Gastroesophageal sphincter (tissue), 4 donors: Measurements from ENCODE around the gene TAGLN. TPM values are rescaled to one million over a fixed set of nuclear protein-coding genes. Genes with fewer than 3 reads are reported as not detected.

Experiments used
- ATAC-seq: fragments of 150-250 bp; one replicate; pipeline ENCODE4 v1.9.1; 2016; ENCODE audit warnings: mild to moderate bottlenecking, moderate library complexity
- H3K27ac ChIP-seq, 4 donors: fragments of 200-600 bp; sonication (generic) in 3 of 4; 1 replicate in 3 of 4; 2 replicates in 1 of 4; pipeline ENCODE4 v1.5.1; 2016 to 2019
- H3K27me3 ChIP-seq: fragments of 200-600 bp; sonication (generic); one replicate; pipeline ENCODE4 v1.5.1; 2019
- H3K36me3 ChIP-seq, 2 donors: fragments of 200-600 bp; sonication (generic); one replicate each; pipeline ENCODE4 v1.5.1; 2019; ENCODE audit warnings: control low read depth in 1 of 2
- H3K4me1 ChIP-seq, 3 donors: fragments of 200-600 bp; sonication (generic); 1 replicate in 2 of 3; 2 replicates in 1 of 3; pipeline ENCODE4 v1.5.1; 2016 to 2019; ENCODE audit warnings: control low read depth in 2 of 3
- H3K4me3 ChIP-seq, 2 donors: fragments of 200-600 bp; sonication (generic); one replicate each; pipeline ENCODE4 v1.5.1; 2019; ENCODE audit warnings: mild to moderate bottlenecking in 1 of 2, moderate library complexity in 1 of 2
- H3K9me3 ChIP-seq, 3 donors: fragments of 200-600 bp; sonication (generic); one replicate each; pipeline ENCODE4 v1.5.1; 2017 to 2019; ENCODE audit warnings: control low read depth in 2 of 3
- CTCF ChIP-seq, 4 experiments: fragments of 200-600 bp in 2 of 4; fragments of 450-650 bp in 2 of 4; sonication (generic) in 1 of 4; IDR thresholded peaks; one replicate each; pipeline ENCODE4 v1.5.1; 2017 to 2019; ENCODE audit warnings: antibody characterized with exemption in 4 of 4, mild to moderate bottlenecking in 2 of 4, moderate library complexity in 2 of 4
- EP300 ChIP-seq: sonication (generic); formaldehyde crosslinking; IDR thresholded peaks from one replicate; pipeline ENCODE4 v1.6.1; 2017; ENCODE audit warnings: antibody characterized with exemption, mild to moderate bottlenecking
- POLR2A ChIP-seq, 2 donors: fragments of 450-650 bp; IDR thresholded peaks; one replicate each; pipeline ENCODE4 v1.6.1; 2017; ENCODE audit warnings: antibody characterized with exemption in 2 of 2, mild to moderate bottlenecking in 2 of 2, moderate library complexity in 1 of 2
- POLR2AphosphoS5 ChIP-seq: sonication (generic); formaldehyde crosslinking; IDR thresholded peaks from one replicate; pipeline ENCODE4 v1.6.1; 2017; ENCODE audit warnings: antibody characterized with exemption
- WGBS, 2 donors: methylation state at CpG; one replicate each; pipeline ENCODE4 v1.1.5; 2018; ENCODE audit warnings: low coverage in 1 of 2; 5-methylcytosine and 5-hydroxymethylcytosine counted together
- total RNA-seq, 4 donors: library from RNA; depleted of rRNA; stranded (reverse); fragments of >200 nt; gene quantifications; one replicate each; pipeline ENCODE4 v1.1.0, GENCODE V29; 2016

Gene TAGLN
- total RNA-seq, 4 donors from 2014 or later, result 10,394 to 14,194 (median 13,050) TPM

GRCh38 chr11:117159892-117160291 lies 39.3 kb upstream of the TAGLN start:
- no peak for ATAC-seq
- WGBS, 2 donors, result 79 to 86% methylated on average over 2 of the region's 2 CpGs
- peaks cover 0 to 71% of the 10 kb centered on the region in 2 donors for H3K36me3 ChIP-seq

GRCh38 chr11:117160826-117161225 lies 38.3 kb upstream of the TAGLN start:
- Histone ChIP-seq H3K36me3 (peaks cover 0 to 71% of the 10 kb centered on the region in 2 donors), H3K4me1 (peaks cover 0 to 46% (median 0%) of the 10 kb centered on the region in 3 donors)
- ATAC-seq, result no peak

More at GRCh38 chr11:117159892-117160291, 39.3 kb upstream of the TAGLN start:
- no peak for TF ChIP-seq POLR2A (IDR thresholded peaks at IDR 0.05)
- TF ChIP-seq CTCF (IDR thresholded peaks at IDR 0.05), result no peak
- no peak for TF ChIP-seq POLR2AphosphoS5
- no peak for TF ChIP-seq EP300
- H3K27ac ChIP-seq, result no peak overlapping the region
- no peaks in the 10 kb centered on the region for H3K9me3 ChIP-seq
- no peaks in the 10 kb centered on the region for H3K27me3 ChIP-seq
- H3K4me3 ChIP-seq, result no peak overlapping the region
- peaks cover 0 to 55% (median 0%) of the 10 kb centered on the region in 3 donors for H3K4me1 ChIP-seq

GRCh38 chr11:117166491-117166890 lies 32.7 kb upstream of the TAGLN start:
- H3K4me1 ChIP-seq, result peaks cover 0 to 20% (median 0%) of the 10 kb centered on the region in 3 donors
- no peak overlapping the region for H3K4me3 ChIP-seq
- no peak overlapping the region for H3K27ac ChIP-seq
- TF ChIP-seq CTCF (IDR thresholded peaks at IDR 0.05) (no peak), POLR2AphosphoS5 (no peak), EP300 (no peak), POLR2A (IDR thresholded peaks at IDR 0.05) (no peak)
- no peaks in the 10 kb centered on the region for H3K9me3 ChIP-seq
- WGBS, 2 donors, result 50% methylated on average over 1 of the region's 1 CpG
- peaks cover 0 to 98% of the 10 kb centered on the region in 2 donors for H3K36me3 ChIP-seq
- ATAC-seq, result no peak
- H3K27me3 ChIP-seq, result no peaks in the 10 kb centered on the region

More at GRCh38 chr11:117160826-117161225, 38.3 kb upstream of the TAGLN start:
- no peaks in the 10 kb centered on the region for H3K27me3 ChIP-seq
- H3K9me3 ChIP-seq, result no peaks in the 10 kb centered on the region
- H3K4me3 ChIP-seq, result no peak overlapping the region
- 69 to 100% methylated on average over 2 of the region's 2 CpGs for WGBS, 2 donors
- TF ChIP-seq EP300, result no peak
- no peak for TF ChIP-seq CTCF (IDR thresholded peaks at IDR 0.05)
- TF ChIP-seq POLR2AphosphoS5, result no peak
- no peak for TF ChIP-seq POLR2A (IDR thresholded peaks at IDR 0.05)
- no peak overlapping the region for H3K27ac ChIP-seq

GRCh38 chr11:117169736-117170135 lies 29.4 kb upstream of the TAGLN start:
- Histone ChIP-seq H3K36me3 (peaks cover 0 to 73% of the 10 kb centered on the region in 2 donors), H3K4me1 (peaks cover 0 to 36% (median 0%) of the 10 kb centered on the region in 3 donors), H3K27me3 (no peaks in the 10 kb centered on the region), H3K9me3 (no peaks in the 10 kb centered on the region), H3K4me3 (no peak overlapping the region), H3K27ac (no peak overlapping the region)
- ATAC-seq, result no peak
- TF ChIP-seq POLR2AphosphoS5 (no peak), EP300 (no peak), CTCF (IDR thresholded peaks at IDR 0.05) (no peak)
- WGBS, 2 donors, result 58 to 69% methylated on average over 2 of the region's 2 CpGs

- no peaks in the 10 kb centered on the region for H3K9me3 ChIP-seq
- TF ChIP-seq CTCF (IDR thresholded peaks at IDR 0.05) (no peak), EP300 (no peak), POLR2AphosphoS5 (no peak), POLR2A (IDR thresholded peaks at IDR 0.05) (no peak)
- H3K36me3 ChIP-seq, result peaks cover 0 to 68% of the 10 kb centered on the region in 2 donors
- ATAC-seq, result no peak
- H3K27ac ChIP-seq, result no peak overlapping the region
- WGBS, 2 donors, result 61 to 73% methylated on average over 9 of the region's 9 CpGs
- no peaks in the 10 kb centered on the region for H3K27me3 ChIP-seq
- H3K4me3 ChIP-seq, result no peak overlapping the region
- H3K4me1 ChIP-seq, result peaks cover 0 to 36% (median 0%) of the 10 kb centered on the region in 3 donors
Measured at GRCh38 chr11:117170210-117170609, 29.0 kb upstream of the TAGLN start.
